Sigmoid colon (tissue), 4 donors: ENCODE data around the gene GDF10.

ENCODE experiments used
- CTCF ChIP-seq, 4 experiments: fragments of 450-650 bp in 3 of 4; fragments of 200-600 bp in 1 of 4; IDR thresholded peaks; one replicate each; pipeline ENCODE4 v1.5.1; 2016 to 2019; ENCODE audit warnings: antibody characterized with exemption in 4 of 4, mild to moderate bottlenecking in 3 of 4, moderate library complexity in 2 of 4
- EP300 ChIP-seq, 4 donors: sonication (generic); formaldehyde crosslinking; IDR thresholded peaks; one replicate each; pipeline ENCODE4 v1.6.1; 2017; ENCODE audit warnings: antibody characterized with exemption in 4 of 4
- POLR2A ChIP-seq, 2 donors: fragments of 450-650 bp; IDR thresholded peaks; one replicate each; pipeline ENCODE4 v1.6.1; 2016; ENCODE audit warnings: antibody characterized with exemption in 2 of 2, mild to moderate bottlenecking in 2 of 2, moderate library complexity in 2 of 2
- POLR2AphosphoS5 ChIP-seq, 4 donors: sonication (generic); formaldehyde crosslinking; IDR thresholded peaks; one replicate each; pipeline ENCODE4 v1.6.1; 2017; ENCODE audit warnings: antibody characterized with exemption in 4 of 4

DNA sequence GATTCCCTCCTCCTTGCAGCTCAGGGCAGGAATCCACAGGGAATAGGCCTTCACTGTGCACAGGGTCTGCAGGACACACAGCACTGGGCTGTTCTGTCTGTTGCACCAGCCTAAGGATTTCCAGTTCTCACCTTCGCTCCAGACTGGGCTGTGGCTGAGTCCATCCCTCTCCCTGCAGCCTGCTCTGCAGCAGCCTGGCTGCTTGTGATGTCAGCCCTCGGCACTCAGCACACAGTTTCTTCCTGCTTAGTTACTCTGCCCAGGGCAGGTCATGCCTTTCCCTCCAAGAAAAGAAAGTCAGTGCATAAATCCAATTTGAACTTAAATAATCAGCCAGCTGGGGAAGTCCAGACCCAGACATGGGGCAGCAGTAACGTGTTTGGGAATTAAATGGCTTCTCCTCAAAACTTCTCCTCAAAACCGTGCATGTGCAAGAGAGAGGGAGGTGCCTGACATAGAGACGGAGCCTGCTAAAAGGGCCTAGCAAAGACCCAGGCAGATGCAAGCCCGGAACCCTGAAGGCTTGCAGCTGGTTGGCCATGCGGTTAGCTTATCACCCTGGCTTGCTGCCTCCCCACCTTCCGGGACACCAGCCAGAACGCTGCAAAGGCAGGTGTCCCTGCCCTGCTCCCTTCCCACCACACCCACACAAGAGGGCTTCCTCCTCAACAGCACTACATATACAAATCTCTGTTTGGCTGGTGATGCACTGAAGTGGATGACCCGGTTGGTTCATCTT, 11.4 kb downstream of the GDF10 start:
- TF ChIP-seq POLR2AphosphoS5 (IDR thresholded peaks at IDR 0.05) (no peak), CTCF (IDR thresholded peaks at IDR 0.05) (no peak), POLR2A (IDR thresholded peaks at IDR 0.05) (no peak), EP300 (IDR thresholded peaks at IDR 0.05) (no peak)
